K562 (cell line): ENCODE data around the gene DYNLT2. TPM values are rescaled to one million over a fixed set of nuclear protein-coding genes. Genes with fewer than 3 reads are reported as not detected.

Source experiments
- ARID1B ChIP-seq: fragments of 450-650 bp; IDR thresholded peaks from 2 replicates; pipeline ENCODE4 v1.6.1; 2016; ENCODE audit warnings: antibody characterized with exemption, mild to moderate bottlenecking, inconsistent platforms
- CHD7 ChIP-seq: fragments of 200-600 bp; sonication (generic); IDR thresholded peaks from one replicate; pipeline ENCODE4 v1.6.1; 2012; ENCODE audit warnings: mild to moderate bottlenecking, low read depth, low read length, inconsistent platforms
- DDX20 ChIP-seq: fragments of 450-650 bp; IDR thresholded peaks from 2 replicates; pipeline ENCODE4 v1.6.1; 2016; ENCODE audit warnings: missing genetic modification characterization, low read depth, mild to moderate bottlenecking, missing compliant biosample characterization, moderate library complexity
- DMBX1 ChIP-seq: fragments of 250-450 bp; sonication (Bioruptor Pico); IDR thresholded peaks from 2 replicates; pipeline ENCODE4 v1.8.0; 2022; ENCODE audit warnings: inconsistent platforms, mild to moderate bottlenecking, moderate library complexity, borderline replicate concordance
- FOXJ2 ChIP-seq: fragments of 200-800 bp; sonication (Bioruptor generic); IDR thresholded peaks from 2 replicates; pipeline ENCODE4 v1.6.1; 2016; ENCODE audit warnings: missing genetic modification characterization, missing compliant biosample characterization
- KDM1A ChIP-seq, 2 experiments: fragments of 450-650 bp; IDR thresholded peaks; 2 replicates each; pipeline ENCODE4 v1.6.1; 2016; ENCODE audit warnings: mild to moderate bottlenecking in 2 of 2
- NEUROD1 ChIP-seq: fragments of 150-350 bp; IDR thresholded peaks from 2 replicates; pipeline ENCODE4 v1.6.1; 2014; ENCODE audit warnings: borderline replicate concordance, low read length, low read depth; ENCODE audit not compliant: partially characterized antibody
- SAP30 ChIP-seq: fragments of 200-600 bp; sonication (generic); IDR thresholded peaks from 2 replicates; pipeline ENCODE4 v1.6.1; 2012; ENCODE audit warnings: borderline replicate concordance, low read depth, mild to moderate bottlenecking, moderate library complexity, low read length, control low read depth, inconsistent platforms; ENCODE audit not compliant: insufficient read depth, poor library complexity, severe bottlenecking
- SMAD2 ChIP-seq: fragments of 150-350 bp; IDR thresholded peaks from 2 replicates; pipeline ENCODE4 v1.6.1; 2014; ENCODE audit warnings: low read depth, mild to moderate bottlenecking, low read length
- SOX6 ChIP-seq: fragments of 450-650 bp; IDR thresholded peaks from 2 replicates; pipeline ENCODE4 v1.6.1; 2014; ENCODE audit warnings: mild to moderate bottlenecking
- TCFL5 ChIP-seq: fragments of 250-450 bp; sonication (Bioruptor Pico); conservative IDR thresholded peaks from 2 replicates; pipeline ENCODE4 v1.6.1; 2021; ENCODE audit warnings: mild to moderate bottlenecking, moderate library complexity, matching md5 sums
- TEAD1 ChIP-seq, 2 experiments: fragments of 450-650 bp in 1 of 2; sonication (generic) in 1 of 2; formaldehyde crosslinking; IDR thresholded peaks; 2 replicates each; pipeline versions ENCODE4 v1.4.0 to v1.8.0; 2020 to 2022; ENCODE audit warnings: mild to moderate bottlenecking in 2 of 2, missing genetic modification reagents in 1 of 2
- TEAD4 ChIP-seq, 2 experiments: sonication (generic) in 1 of 2; formaldehyde crosslinking in 1 of 2; IDR thresholded peaks; 2 replicates each; pipeline versions ENCODE4 v1.6.1 to v1.8.0; 2012 to 2022; ENCODE audit warnings: borderline replicate concordance in 1 of 2, inconsistent platforms in 1 of 2, low read length in 1 of 2, mild to moderate bottlenecking in 1 of 2, missing genetic modification reagents in 1 of 2
- ZNF551 ChIP-seq: fragments of 250-450 bp; sonication (Bioruptor Pico); IDR thresholded peaks from 2 replicates; pipeline ENCODE4 v1.5.0; 2021; ENCODE audit warnings: mild to moderate bottlenecking, moderate library complexity
- ZZZ3 ChIP-seq: fragments of 450-650 bp; IDR thresholded peaks from 2 replicates; pipeline ENCODE4 v1.6.1; 2016; ENCODE audit warnings: antibody characterized with exemption, mild to moderate bottlenecking, moderate library complexity
- polyA plus RNA-seq, 8 experiments: library from polyadenylated mRNA; depleted of rRNA in 4 of 8; stranded (reverse) in 5 of 8; unstranded in 3 of 8; fragments of >200 nt; fragmentation: Nextera tagmentation in 2 of 8; fragmentation: Illumina TruSeq in 1 of 8; extraction: Ambion mirVana in 2 of 8; extraction: Trizol in 1 of 8; gene quantifications; 2 replicates each; pipeline versions ENCODE4 v1.2.1 to v1.2.3, GENCODE V29; 2011 to 2014; ENCODE audit warnings: inconsistent platforms in 1 of 8, missing spikeins in 1 of 8
- total RNA-seq, 7 experiments: library from RNA; depleted of rRNA in 6 of 7; stranded (reverse); fragments of >200 nt in 6 of 7; fragmentation: Illumina TruSeq in 2 of 7; extraction: Trizol in 2 of 7; gene quantifications; 2 replicates each; pipeline versions ENCODE4 v1.2.1 to v1.2.3, GENCODE V29; 2011 to 2021; ENCODE audit warnings: low replicate concordance in 1 of 7
- TF ChIP-seq, protein P1 (sequence below): fragments of 250-450 bp; sonication (Bioruptor Pico); IDR thresholded peaks from 2 replicates; pipeline ENCODE4 v1.9.0; 2021; ENCODE audit warnings: mild to moderate bottlenecking

Gene DYNLT2
- total and polyA plus RNA-seq, 9 of the 15 experiments (the other 6 are each of a cell fraction or from before 2014, with no cell fraction given): 2.0 to 12.8 (median 6.3) TPM

GRCh38 chr6:169722362-169723199 is 28.8 kb downstream of the DYNLT2 start (continued):
- TF ChIP-seq CHD7 (peak; percentile 20), DMBX1 (CRISPR knock-in tag) (no peak), TCFL5 (no peak), TEAD1 (CRISPR knock-in tag; IDR thresholded peaks at IDR 0.05) (peak; percentile 89 to 94), ZNF551 (CRISPR knock-in tag) (no peak), ARID1B (peak; percentile 50; the same call in 1 of the 2 replicates), ZZZ3 (no peak), SOX6 (0 out of 2 replicates have a peak, but pooled peaks have one; percentile 8), SAP30 (peak; percentile 12), TEAD4 (IDR thresholded peaks at IDR 0.05; ENCODE audit: low read length) (peak; percentile 89), TEAD4 (CRISPR knock-in tag; IDR thresholded peaks at IDR 0.05; ENCODE audit: borderline replicate concordance) (no peak), NEUROD1 (peak; percentile 15), KDM1A (IDR thresholded peaks at IDR 0.05) (peak; percentile 80 to 81), FOXJ2 (tag) (no peak), DDX20 (tag) (no peak), SMAD2 (no peak)
- TF ChIP-seq, protein P1, sequence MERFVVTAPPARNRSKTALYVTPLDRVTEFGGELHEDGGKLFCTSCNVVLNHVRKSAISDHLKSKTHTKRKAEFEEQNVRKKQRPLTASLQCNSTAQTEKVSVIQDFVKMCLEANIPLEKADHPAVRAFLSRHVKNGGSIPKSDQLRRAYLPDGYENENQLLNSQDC (CRISPR knock-in tag): no peak
